HepG2 (cell line): Measurements from ENCODE around the gene TTLL4. TPM values are rescaled to one million over a fixed set of nuclear protein-coding genes. Genes with fewer than 3 reads are reported as not detected.

Experiments used
- AGO2 ChIP-seq: fragments of 200-400 bp; formaldehyde crosslinking; optimal IDR thresholded peaks from 2 replicates; pipeline ENCODE3; 2017; ENCODE audit warnings: mild to moderate bottlenecking, low read depth, low read length, moderate library complexity
- BCL6 ChIP-seq: IDR thresholded peaks from 2 replicates; pipeline ENCODE4 v1.6.1; 2016; ENCODE audit warnings: missing genetic modification reagents, missing compliant biosample characterization
- BRCA1 ChIP-seq: sonication (generic); formaldehyde crosslinking; IDR thresholded peaks from 2 replicates; pipeline ENCODE4 v1.4.0; 2020; ENCODE audit warnings: missing genetic modification reagents
- CCAR2 ChIP-seq: fragments of 200-400 bp; formaldehyde crosslinking; optimal IDR thresholded peaks from 2 replicates; pipeline ENCODE3; 2018; ENCODE audit warnings: low read depth, mild to moderate bottlenecking, low read length, moderate library complexity
- CCDC6 ChIP-seq: sonication (generic); formaldehyde crosslinking; IDR thresholded peaks from 2 replicates; pipeline ENCODE4 v1.8.1; 2022; ENCODE audit warnings: mild to moderate bottlenecking, missing genetic modification reagents, moderate library complexity
- CENPX ChIP-seq: sonication (generic); formaldehyde crosslinking; IDR thresholded peaks from 2 replicates; pipeline ENCODE4 v1.9.0; 2021; ENCODE audit warnings: mild to moderate bottlenecking, missing genetic modification reagents, moderate library complexity
- CHD2 ChIP-seq: IDR thresholded peaks from 2 replicates; pipeline ENCODE4 v1.6.1; 2011; ENCODE audit warnings: low read depth, low read length, improper control_type of control experiment
- CREM ChIP-seq, 2 experiments: sonication (generic) in 1 of 2; formaldehyde crosslinking in 1 of 2; IDR thresholded peaks; 2 replicates each; pipeline versions ENCODE4 v1.4.0 to v1.6.1; 2016 to 2020; ENCODE audit warnings: antibody characterized with exemption in 1 of 2, mild to moderate bottlenecking in 1 of 2, missing genetic modification reagents in 1 of 2
- EP300 ChIP-seq, 3 experiments: sonication (generic) in 1 of 3; formaldehyde crosslinking in 1 of 3; IDR thresholded peaks; 2 replicates each; pipeline versions ENCODE4 v1.5.1 to v1.6.1; 2011 to 2020; ENCODE audit warnings: low read depth in 2 of 3, low read length in 2 of 3, borderline replicate concordance in 1 of 3, improper control_type of control experiment in 1 of 3, mild to moderate bottlenecking in 1 of 3, missing genetic modification reagents in 1 of 3, moderate library complexity in 1 of 3
- FOXA1 ChIP-seq, 2 experiments: fragments of 450-650 bp in 1 of 2; sonication (generic) in 1 of 2; formaldehyde crosslinking in 1 of 2; IDR thresholded peaks; 2 replicates each; pipeline versions ENCODE4 v1.4.0 to v1.6.1; 2016 to 2020; ENCODE audit warnings: missing genetic modification reagents in 1 of 2
- FOXK2 ChIP-seq: fragments of 450-650 bp; IDR thresholded peaks from 2 replicates; pipeline ENCODE4 v1.6.1; 2016
- HIVEP1 ChIP-seq: sonication (generic); formaldehyde crosslinking; IDR thresholded peaks from 2 replicates; pipeline ENCODE4 v1.4.0; 2020; ENCODE audit warnings: mild to moderate bottlenecking, missing genetic modification reagents
- KLF6 ChIP-seq: IDR thresholded peaks from 2 replicates; pipeline ENCODE4 v1.8.0; 2016; ENCODE audit warnings: missing biosample characterization, missing genetic modification reagents
- POLR2A ChIP-seq, 2 experiments: IDR thresholded peaks; 2 replicates each; pipeline ENCODE4 v1.6.1; 2011; ENCODE audit warnings: low read depth in 2 of 2, low read length in 2 of 2, mild to moderate bottlenecking in 1 of 2, moderate library complexity in 1 of 2; ENCODE audit not compliant: insufficient read depth in 1 of 2
- RARA ChIP-seq: IDR thresholded peaks from 2 replicates; pipeline ENCODE4 v1.6.1; 2016; ENCODE audit warnings: missing genetic modification reagents, missing compliant biosample characterization
- RARG ChIP-seq: sonication (generic); formaldehyde crosslinking; IDR thresholded peaks from 2 replicates; pipeline ENCODE4 v1.4.0; 2020; ENCODE audit warnings: low read depth, mild to moderate bottlenecking, missing genetic modification reagents
- SMC3 ChIP-seq: IDR thresholded peaks from 2 replicates; pipeline ENCODE4 v1.6.1; 2011; ENCODE audit warnings: low read length, improper control_type of control experiment
- SRSF1 ChIP-seq: fragments of 200-400 bp; formaldehyde crosslinking; optimal IDR thresholded peaks from 2 replicates; pipeline ENCODE3; 2017; ENCODE audit warnings: mild to moderate bottlenecking, low read depth, low read length, moderate library complexity
- SUZ12 ChIP-seq: fragments of 150-350 bp; IDR thresholded peaks from 2 replicates; pipeline ENCODE4 v1.6.1; 2014; ENCODE audit warnings: low read depth, low read length
- TRIM24 ChIP-seq: sonication (generic); formaldehyde crosslinking; IDR thresholded peaks from 2 replicates; pipeline ENCODE4 v1.8.0; 2022; ENCODE audit warnings: mild to moderate bottlenecking, missing genetic modification reagents
- ZFYVE20 ChIP-seq: sonication (generic); formaldehyde crosslinking; IDR thresholded peaks from 2 replicates; pipeline ENCODE4 v1.8.0; 2023; ENCODE audit warnings: low read depth, mild to moderate bottlenecking, moderate library complexity, missing genetic modification reagents, borderline replicate concordance
- ZNF136 ChIP-seq: sonication (generic); formaldehyde crosslinking; IDR thresholded peaks from 2 replicates; pipeline ENCODE4 v1.8.1; 2022; ENCODE audit warnings: low read depth, mild to moderate bottlenecking, moderate library complexity, missing genetic modification reagents
- ZNF138 ChIP-seq: sonication (generic); formaldehyde crosslinking; IDR thresholded peaks from 2 replicates; pipeline ENCODE4 v1.5.0; 2020; ENCODE audit warnings: mild to moderate bottlenecking, low read depth, missing genetic modification reagents
- ZNF558 ChIP-seq: sonication (generic); formaldehyde crosslinking; IDR thresholded peaks from 2 replicates; pipeline ENCODE4 v1.9.0; 2022; ENCODE audit warnings: mild to moderate bottlenecking, missing genetic modification reagents, borderline replicate concordance
- ZSCAN25 ChIP-seq: sonication (generic); formaldehyde crosslinking; IDR thresholded peaks from 2 replicates; pipeline ENCODE4 v1.8.0; 2022; ENCODE audit warnings: mild to moderate bottlenecking, missing genetic modification reagents
- polyA plus RNA-seq, 8 experiments: library from polyadenylated mRNA; depleted of rRNA in 3 of 8; stranded (reverse) in 7 of 8; unstranded in 1 of 8; fragments of >200 nt; fragmentation: Illumina TruSeq in 4 of 8; extraction: Trizol in 4 of 8; gene quantifications; 2 replicates each; pipeline versions ENCODE4 v1.2.1 to v1.2.3, GENCODE V29; 2011 to 2016; ENCODE audit warnings: low read depth in 4 of 8, missing spikeins in 1 of 8, mixed read lengths in 1 of 8; ENCODE audit not compliant: insufficient read depth in 1 of 8
- total RNA-seq, 5 experiments: library from RNA; depleted of rRNA; stranded (reverse); fragments of >200 nt; fragmentation: Illumina TruSeq; extraction: Trizol; gene quantifications; 2 replicates each; pipeline ENCODE4 v1.2.3, GENCODE V29; 2016; ENCODE audit warnings: low read depth in 1 of 5
- TF ChIP-seq, protein P1 (sequence below): IDR thresholded peaks from 2 replicates; pipeline ENCODE4 v1.6.1; 2016; ENCODE audit warnings: low read depth, missing genetic modification reagents, missing compliant biosample characterization

TTLL4 gene
- total and polyA plus RNA-seq, 2 of the 13 experiments (the other 11 are each of a cell fraction or from before 2014, with no cell fraction given), result 77.5 to 84.6 TPM

DNA sequence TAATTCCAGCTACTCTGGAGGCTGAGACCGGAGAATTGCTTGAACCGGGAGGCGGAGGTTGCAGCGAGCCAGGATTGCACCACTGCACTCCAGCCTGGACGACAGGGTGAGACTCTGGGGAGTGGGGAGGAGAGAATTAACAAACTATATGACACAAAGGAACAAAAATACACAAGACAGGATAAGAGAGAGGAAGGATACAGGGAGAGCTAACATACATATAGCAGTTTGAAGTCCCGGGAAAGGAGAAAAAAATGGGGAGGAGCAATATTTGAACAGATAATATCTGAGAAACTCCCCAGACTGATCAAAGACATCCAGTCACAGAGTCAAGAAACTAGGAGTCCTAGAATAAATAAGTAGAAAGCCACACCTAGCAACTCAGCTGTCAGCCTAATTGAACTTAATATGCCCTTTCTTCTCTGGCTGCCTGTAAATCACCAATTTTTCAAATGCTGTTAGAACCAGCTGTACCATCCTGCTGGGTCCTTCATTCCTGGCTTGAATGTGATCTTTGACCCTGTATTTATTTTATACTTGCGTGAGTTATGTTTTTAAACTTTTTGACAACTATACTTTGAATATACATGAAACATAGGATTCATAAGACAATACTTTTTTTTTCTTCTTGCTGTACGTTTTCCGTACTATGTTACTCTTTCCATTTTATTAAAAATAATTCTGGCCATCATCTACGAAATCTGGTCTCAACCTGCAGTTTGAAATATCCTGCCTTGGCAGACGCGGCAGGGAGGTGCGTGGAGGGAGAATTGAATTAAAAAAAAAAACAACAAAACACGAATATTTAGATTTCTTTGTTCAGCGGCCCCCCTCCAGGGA is 70.4 kb downstream of the TTLL4 start (continued):
- TF ChIP-seq, protein P1, sequence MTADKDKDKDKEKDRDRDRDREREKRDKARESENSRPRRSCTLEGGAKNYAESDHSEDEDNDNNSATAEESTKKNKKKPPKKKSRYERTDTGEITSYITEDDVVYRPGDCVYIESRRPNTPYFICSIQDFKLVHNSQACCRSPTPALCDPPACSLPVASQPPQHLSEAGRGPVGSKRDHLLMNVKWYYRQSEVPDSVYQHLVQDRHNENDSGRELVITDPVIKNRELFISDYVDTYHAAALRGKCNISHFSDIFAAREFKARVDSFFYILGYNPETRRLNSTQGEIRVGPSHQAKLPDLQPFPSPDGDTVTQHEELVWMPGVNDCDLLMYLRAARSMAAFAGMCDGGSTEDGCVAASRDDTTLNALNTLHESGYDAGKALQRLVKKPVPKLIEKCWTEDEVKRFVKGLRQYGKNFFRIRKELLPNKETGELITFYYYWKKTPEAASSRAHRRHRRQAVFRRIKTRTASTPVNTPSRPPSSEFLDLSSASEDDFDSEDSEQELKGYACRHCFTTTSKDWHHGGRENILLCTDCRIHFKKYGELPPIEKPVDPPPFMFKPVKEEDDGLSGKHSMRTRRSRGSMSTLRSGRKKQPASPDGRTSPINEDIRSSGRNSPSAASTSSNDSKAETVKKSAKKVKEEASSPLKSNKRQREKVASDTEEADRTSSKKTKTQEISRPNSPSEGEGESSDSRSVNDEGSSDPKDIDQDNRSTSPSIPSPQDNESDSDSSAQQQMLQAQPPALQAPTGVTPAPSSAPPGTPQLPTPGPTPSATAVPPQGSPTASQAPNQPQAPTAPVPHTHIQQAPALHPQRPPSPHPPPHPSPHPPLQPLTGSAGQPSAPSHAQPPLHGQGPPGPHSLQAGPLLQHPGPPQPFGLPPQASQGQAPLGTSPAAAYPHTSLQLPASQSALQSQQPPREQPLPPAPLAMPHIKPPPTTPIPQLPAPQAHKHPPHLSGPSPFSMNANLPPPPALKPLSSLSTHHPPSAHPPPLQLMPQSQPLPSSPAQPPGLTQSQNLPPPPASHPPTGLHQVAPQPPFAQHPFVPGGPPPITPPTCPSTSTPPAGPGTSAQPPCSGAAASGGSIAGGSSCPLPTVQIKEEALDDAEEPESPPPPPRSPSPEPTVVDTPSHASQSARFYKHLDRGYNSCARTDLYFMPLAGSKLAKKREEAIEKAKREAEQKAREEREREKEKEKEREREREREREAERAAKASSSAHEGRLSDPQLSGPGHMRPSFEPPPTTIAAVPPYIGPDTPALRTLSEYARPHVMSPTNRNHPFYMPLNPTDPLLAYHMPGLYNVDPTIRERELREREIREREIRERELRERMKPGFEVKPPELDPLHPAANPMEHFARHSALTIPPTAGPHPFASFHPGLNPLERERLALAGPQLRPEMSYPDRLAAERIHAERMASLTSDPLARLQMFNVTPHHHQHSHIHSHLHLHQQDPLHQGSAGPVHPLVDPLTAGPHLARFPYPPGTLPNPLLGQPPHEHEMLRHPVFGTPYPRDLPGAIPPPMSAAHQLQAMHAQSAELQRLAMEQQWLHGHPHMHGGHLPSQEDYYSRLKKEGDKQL (CRISPR knock-in tag), result no peak
- no peak for TF ChIP-seq ZNF558
- TF ChIP-seq RARG, result 0 out of 2 replicates have a peak, but pooled peaks have one; percentile 24
- no peak for TF ChIP-seq AGO2
- peak; percentile 14; the same call in 1 of the 2 replicates for TF ChIP-seq BCL6 (CRISPR knock-in tag)
- no peak; the same call in 1 of the 2 replicates for TF ChIP-seq KLF6 (CRISPR knock-in tag)
- TF ChIP-seq ZSCAN25 (CRISPR knock-in tag), result 0 out of 2 replicates have a peak, but pooled peaks have one; percentile 37
- peak; percentile 58; the same call in 1 of the 2 replicates for TF ChIP-seq RARA (CRISPR knock-in tag)
- no peak for TF ChIP-seq SUZ12
- TF ChIP-seq BRCA1 (CRISPR knock-in tag), result no peak
- peak in 1 of 2 experiments; percentile 88; a peak in 2 of 4 replicates for TF ChIP-seq EP300 (IDR thresholded peaks at IDR 0.05; ENCODE audit: low read depth in 2 of 2, low read length in 2 of 2)
- TF ChIP-seq EP300 (CRISPR knock-in tag; IDR thresholded peaks at IDR 0.05; ENCODE audit: borderline replicate concordance), result peak; percentile 57; the same call in 1 of the 2 replicates
- no peak for TF ChIP-seq ZFYVE20 (CRISPR knock-in tag)
- TF ChIP-seq POLR2A (IDR thresholded peaks at IDR 0.05; ENCODE audit: insufficient read depth in 1 of 2, low read depth in 2 of 2, low read length in 2 of 2), result 0 out of 4 replicates have a peak, but pooled peaks of 1 of the 2 experiments have one; percentile 40
- no peak for TF ChIP-seq CHD2
- TF ChIP-seq CCAR2, result no peak
- no peak for TF ChIP-seq ZNF138 (CRISPR knock-in tag)
- no peak for TF ChIP-seq TRIM24 (CRISPR knock-in tag)
- TF ChIP-seq SMC3, result no peak
- TF ChIP-seq CREM (IDR thresholded peaks at IDR 0.05), result peak; percentile 73; the same call in 1 of the 2 replicates
- no peak for TF ChIP-seq CREM (CRISPR knock-in tag; IDR thresholded peaks at IDR 0.05)
- no peak for TF ChIP-seq FOXA1 (IDR thresholded peaks at IDR 0.05)
- peak; percentile 74 for TF ChIP-seq FOXA1 (CRISPR knock-in tag; IDR thresholded peaks at IDR 0.05)
- no peak for TF ChIP-seq CCDC6 (CRISPR knock-in tag)
- no peak for TF ChIP-seq SRSF1
- TF ChIP-seq CENPX, result no peak
- TF ChIP-seq ZNF136, result no peak
- TF ChIP-seq HIVEP1 (CRISPR knock-in tag), result no peak
- 0 out of 2 replicates have a peak, but pooled peaks have one; percentile 46 for TF ChIP-seq FOXK2
